ENCODE data around the gene DIAPH1.

The DIAPH1 gene

DNA sequence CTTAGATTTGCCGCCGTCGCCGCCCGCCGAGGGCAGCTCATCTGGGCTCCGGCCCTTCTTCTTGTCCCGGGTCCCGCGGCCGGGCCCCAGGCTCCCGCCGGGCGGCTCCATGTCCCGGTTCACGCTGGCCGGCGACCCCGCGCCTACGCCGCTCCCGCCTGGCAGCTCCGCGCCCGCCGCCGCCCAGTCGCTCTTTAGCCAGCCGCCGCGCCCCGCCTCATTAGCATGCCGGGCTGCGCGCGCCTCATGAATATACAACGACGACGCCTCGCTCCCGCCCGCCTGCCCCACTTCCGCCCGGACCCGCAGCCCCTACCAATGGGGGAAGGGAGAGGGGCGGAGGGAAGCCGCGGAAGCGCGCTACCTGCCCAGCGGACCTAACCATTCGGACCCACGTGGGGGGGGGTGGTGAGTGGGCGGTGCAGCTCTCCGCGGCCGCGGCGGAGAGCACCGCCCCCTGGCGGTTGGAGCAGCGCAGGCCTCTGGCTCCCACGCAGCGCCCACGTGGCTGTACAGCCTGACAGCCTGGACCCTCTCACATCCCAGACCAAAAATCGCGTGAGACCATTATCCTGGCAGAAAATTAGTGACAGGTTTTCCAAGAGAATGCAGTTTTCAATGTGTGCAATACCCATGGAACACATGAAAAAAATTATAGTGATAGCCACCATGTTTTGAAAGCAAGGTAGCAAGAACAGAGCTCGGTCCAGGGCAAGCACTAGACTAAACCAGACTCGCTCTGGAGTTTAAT, at the start of gene DIAPH1:
TSS of gene DIAPH1 (minus strand) at position 197 of the 751 bp plus-strand sequence. CDS start at position 111, 86 bp downstream.
- DNase-seq, result peak; percentile 98

GRCh38 chr5:141665995-141666940, 47.5 kb upstream of the DIAPH1 start:
- DNase-seq, result no peak

- peak; percentile 67 for DNase-seq
Observed at GRCh38 chr5:141664733-141665461, 46.1 kb upstream of the DIAPH1 start.

DNA sequence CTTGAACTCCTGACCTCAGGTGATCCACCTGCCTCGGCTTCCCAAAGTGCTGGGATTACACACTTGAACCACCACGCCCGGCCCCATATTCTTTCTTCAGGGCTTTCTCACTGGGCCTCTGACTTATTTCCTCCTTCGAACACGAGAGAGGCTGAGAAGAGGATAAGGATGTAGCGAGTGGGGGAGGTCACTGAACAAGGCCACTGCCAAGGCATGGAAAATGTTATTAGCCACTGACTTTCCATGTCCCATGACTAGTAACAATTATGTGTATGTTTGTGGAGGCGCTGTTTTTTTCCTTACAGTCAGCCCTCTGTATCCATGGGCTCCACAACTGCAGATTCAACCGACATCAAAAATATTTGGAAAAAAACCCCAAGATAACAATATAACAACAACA, 44.7 kb upstream of the DIAPH1 start:
- DNase-seq, result no peak

GRCh38 chr5:141662028-141662427, 43.2 kb upstream of the DIAPH1 start:
- DNase-seq, result no peak

DNA sequence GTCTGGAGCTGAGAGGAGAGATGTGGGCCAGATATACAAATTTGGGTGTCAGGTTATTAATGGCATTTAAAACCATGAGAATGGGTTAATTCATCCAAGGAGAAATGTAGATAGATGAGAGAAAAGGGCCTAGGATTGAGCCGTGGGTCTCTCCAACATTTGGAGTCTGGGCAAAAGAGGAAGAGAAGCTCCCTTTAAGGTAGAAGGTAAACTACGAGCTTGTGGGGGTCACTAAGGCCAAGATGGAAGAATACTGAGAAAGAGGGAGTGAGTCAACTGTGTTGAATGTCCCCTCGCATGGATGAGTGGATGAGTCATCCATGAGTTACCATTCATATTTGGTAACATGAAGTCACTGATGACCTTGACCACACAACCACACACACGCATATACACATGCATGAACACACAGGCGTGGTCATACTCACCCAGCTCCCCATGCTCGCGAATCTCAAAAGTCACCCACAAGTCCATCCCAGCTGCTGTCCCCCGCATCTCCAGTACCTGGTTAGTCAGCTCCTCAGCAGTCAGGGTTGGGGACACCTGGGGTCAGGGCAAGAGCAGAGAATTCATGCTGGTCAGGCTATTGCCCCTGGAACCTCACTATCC, 39.2 kb upstream of the DIAPH1 start:
- DNase-seq, result no peak

DNA sequence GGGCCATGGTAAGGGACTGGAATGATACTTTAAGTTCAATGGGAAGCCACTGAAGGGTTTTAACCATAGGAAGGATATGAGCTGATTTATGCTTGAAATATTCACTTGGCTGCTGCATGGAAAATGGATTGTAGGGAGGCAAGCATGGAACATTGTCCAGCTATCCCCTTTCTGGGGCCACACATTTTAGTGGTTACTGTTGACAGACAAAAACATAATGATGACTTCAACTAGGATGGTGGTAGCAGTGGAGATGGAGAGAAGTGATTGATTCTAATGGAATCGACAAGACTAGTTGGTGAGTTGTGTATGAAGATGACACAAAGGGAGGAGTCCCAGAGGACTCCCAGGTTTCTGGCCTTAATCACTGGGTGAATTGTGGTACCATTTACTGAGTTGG, 38.6 kb upstream of the DIAPH1 start:
- DNase-seq, result no peak

DNA sequence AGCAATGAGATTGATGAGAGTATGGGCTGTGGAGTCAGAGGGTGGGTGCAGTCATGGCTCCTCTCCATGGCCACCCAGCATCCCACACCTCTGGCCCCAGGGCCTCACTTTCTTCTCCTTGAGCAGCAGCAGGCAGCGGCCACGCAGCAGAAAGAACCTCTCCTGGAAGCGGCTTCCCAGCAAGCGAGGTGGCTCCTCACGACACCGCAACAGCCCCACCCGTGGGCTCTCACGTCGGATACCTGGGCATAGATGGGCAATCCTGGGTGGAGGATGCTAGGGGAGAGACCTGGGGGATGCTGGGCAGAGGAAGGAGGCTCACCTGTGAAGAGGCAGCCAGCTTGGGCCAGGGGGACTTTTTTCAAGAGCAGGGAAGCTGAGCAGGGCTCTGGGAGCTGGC, 37.6 kb upstream of the DIAPH1 start:
- no peak for DNase-seq

GRCh38 chr5:141655020-141655419, 36.2 kb upstream of the DIAPH1 start:
- DNase-seq, result no peak

- no peak for DNase-seq
Observed at GRCh38 chr5:141654298-141654697, 35.5 kb upstream of the DIAPH1 start.

DNA sequence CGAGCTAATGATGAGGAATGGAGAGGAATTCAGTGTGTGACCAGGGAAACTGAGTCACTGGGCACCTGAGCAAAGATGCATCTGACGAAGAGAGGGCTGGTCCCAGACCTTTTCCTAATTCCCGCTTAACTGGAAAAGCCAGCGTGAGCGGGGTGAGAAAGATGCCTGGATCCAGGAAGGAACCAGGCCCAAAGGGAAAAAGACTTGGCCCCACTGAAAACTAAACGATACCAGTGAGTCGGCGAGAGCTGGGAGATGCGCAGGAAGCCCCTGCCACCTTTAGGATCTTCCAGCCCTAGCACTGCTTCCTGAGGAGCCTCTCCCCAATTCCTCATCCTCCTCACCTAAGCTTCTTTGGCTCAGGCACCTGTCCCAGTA, 32.9 kb upstream of the DIAPH1 start:
- no peak for DNase-seq

DNA sequence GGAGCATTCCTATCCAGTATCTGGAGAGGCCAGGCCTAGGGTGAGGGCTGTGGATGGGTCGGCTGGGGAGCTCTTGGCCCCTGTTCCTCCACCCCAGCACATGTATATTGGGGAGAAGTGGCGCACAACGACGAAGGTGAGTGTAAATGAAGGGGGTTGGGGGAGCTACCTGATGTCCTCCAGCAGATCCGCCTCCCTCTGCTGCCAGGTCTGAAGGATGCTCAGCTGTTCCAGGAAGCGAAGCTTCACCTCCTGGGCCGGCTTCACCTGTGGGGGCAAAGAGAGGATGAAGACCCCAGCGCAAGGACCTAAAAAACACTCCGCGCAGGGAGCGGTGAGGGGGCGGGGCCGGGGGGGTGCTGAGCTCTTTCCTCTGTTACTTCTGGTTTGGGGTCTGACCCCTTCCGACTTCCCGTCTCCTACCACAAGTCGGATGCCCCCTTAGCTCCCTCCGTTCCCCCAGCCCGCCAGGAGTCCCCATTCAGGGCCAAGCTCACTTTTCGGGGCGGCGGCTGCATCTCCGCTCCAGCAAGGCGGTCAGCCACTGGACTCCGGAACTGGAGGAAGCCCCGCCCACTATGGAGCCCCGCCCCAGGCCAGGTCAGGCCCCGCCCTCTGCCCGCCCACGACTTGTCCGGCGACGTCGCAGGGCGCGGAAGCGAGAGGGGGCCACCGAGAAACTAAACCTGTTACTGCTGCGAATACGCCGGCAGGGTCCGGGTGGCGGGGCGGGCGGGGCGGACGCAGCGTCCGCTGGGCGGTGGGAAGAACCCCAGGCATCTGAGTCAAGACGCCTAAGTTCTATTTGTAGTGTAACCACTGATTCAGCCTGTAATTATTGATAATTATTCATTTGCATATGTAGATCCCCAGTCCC, 32.3 kb upstream of the DIAPH1 start, which contains the start of gene FCHSD1:
TSS of gene FCHSD1 (minus strand) at position 568 of the 877 bp plus-strand sequence. CDS start at position 518, 50 bp downstream.
- DNase-seq, result peak; percentile 83

GRCh38 chr5:141649972-141650371, 31.2 kb upstream of the DIAPH1 start:
- no peak for DNase-seq

DNA sequence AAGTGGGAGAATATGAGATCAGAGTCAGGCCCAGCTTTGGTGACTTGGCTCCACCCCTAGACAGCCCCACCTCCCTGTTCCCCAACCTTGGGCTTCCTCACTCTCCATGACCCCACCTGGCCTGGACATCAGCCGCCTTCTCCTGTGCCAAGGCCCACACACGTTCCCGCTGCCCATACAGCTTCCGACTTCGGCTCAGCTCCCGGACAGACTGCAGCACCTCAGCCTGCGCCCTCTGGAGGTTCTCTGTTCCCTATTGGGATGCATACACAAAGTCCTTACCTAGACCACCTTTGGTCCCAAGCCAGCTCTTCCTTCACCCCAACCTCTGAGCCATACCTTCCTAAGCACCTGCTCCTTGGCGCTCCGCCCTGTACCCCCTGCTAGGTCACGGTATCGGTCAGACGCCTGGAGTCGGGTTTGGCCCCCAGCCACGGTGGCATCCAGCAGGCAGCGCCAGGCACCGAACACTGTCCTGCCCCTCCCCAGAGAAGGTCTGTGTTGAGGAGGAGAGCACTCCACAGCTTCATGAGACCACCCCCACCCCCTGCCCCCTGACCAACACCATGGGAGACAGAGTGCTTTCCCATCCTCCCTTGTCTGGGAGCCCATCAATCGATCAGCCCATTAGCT, 30.4 kb upstream of the DIAPH1 start:
- no peak for DNase-seq

DNA sequence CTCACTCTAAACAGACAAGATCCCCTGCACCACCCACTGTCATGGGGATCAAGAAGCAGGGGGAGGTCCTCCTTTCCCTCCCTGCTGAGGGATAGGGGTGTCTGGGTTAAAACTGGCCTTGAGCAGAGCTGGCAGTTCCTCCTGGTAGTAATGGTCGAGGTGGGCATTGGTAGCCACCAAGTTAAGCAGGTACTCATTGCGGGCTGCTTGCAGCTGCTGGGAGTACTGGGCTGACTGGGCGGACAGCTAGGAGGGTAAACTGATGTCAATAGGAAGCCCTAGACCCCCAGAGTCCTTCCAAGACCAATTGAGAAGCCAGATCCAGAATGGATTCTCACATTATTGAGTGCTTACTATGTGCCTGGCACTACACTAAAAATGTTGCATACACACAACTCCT, 29.1 kb upstream of the DIAPH1 start:
- no peak for DNase-seq

DNA sequence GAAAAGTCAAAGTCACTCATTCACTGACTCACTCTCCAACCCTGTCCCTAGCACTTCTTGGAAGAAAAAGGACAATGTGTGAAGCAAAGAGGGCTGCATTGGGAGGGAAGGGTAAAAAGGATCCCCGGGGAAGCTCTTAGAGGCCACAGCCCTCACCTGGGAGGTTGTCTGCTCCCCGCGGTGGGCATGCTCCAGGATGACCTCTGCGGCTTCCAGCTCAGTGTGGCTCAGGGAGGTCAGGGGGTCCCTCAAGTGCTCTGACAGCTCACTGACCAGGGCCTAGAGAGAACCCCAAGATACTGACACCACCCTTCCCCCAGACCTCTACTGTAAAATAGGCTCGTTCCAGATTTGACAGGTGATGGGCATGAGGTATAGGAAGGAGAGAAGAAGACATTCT, 28.4 kb upstream of the DIAPH1 start:
- no peak for DNase-seq

- DNase-seq, result no peak
Observed at GRCh38 chr5:141646026-141646425, 27.2 kb upstream of the DIAPH1 start.

DNA sequence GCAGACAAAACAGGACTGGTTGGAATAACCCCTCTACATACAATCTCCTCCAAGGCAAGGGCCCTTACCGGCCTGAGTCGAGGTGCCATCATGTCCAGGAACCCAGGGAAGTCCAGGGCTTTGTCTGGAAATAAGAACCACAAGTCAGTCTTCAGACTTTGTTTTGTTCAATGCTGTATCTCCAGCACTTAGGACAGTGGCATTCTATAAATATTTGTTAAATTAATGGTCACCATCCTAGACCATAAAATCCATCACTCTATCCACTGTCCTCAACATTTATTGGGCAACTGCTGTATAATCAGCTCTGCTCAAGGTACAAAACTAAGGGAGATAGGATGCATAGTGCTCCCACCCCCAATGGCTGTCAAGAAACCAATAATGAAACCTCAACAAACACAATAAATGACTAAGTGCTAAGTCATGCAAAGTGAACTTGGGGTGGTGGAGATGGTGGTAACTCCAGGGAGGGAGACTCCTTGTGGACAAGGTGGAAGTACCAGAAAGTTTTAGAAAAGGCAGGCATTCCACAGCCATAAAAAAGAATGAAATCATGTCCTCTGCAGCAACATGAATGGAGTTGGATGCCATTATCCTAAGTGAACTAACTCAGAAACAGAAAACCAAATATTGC, 23.0 kb upstream of the DIAPH1 start:
- DNase-seq, result no peak

DNA sequence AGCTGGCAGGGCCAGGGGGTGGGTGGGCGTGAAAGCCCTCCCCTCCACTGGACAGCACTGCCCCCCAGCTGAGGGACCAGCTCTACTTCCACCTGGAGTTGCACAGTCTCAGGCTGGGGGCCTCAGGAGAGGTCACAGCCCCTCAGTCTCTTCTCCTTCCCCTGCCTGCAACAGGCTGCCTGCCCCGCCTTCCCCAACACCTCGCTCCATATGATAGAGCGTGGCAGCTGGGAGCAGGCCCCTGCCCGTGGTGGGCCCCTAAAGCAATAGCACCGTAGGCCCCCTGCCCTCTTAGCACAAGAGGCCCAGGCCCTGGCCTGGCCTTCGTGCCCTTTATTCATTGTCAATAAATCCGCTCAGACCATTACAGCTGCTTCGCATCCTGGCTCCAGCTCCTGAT, 21.9 kb upstream of the DIAPH1 start:
- no peak for DNase-seq

- no peak for DNase-seq
Observed at GRCh38 chr5:141640051-141640415, 21.2 kb upstream of the DIAPH1 start.
